ENCODE data around the gene CEP72.
"Not testable (repeated sequence)": the region's sequence is repeated elsewhere in the genome, so short reads cannot be mapped to it uniquely, and the experiment has no call there.

The CEP72 gene

DNA sequence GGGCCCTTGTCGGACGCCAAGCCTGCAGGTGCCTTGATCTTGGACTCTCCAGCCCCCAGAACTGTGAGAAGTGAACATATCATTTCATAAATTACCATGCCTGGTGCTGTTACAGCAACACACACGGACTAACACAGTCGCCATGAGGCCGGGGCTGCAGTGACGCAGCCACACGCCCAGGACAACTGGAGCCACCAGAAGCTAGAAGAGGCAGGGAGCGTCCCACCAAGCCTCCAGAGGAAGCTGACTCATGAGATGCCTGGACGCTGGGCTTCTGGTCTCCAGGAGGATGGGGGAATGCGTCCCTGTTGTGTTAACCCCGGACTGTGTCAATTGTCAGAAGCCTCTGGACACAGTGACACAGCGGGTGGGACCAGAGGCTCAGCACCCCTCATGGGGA lies 74.8 kb downstream of the CEP72 start:
- not testable (repeated sequence) for DNase-seq

DNA sequence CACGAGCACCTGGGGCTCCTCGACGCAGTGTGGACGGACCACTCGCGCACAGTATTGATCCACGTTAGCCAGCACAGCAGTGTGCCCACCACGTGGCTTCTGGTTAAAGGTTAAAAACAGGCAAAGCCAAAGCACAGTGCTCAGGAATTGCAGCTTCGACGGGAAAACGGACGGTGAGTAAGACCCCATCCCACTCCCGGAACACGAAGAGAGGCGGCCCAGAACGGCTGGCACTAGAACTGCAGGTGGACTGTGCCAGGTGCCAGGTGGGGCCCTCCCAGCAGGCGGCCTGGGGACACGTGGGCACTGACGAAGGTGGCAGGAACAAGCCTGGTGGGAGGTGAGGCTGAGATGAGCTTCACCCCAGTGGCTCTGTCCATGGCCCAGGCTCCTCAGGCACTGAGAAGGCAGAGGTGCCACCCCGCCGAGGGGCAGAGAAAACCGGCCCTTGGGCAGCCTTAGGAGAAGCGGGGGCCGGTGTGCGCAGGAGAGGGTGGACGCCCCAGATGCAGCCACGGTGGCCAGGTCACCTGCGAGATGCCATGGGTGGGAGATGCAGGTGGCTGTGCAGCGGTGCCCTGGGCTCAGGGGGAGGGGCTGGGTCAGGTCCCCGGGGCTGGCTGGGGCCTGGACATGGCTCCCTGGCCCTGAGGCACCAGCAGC lies 76.3 kb downstream of the CEP72 start:
- DNase-seq: not testable (repeated sequence)

DNA sequence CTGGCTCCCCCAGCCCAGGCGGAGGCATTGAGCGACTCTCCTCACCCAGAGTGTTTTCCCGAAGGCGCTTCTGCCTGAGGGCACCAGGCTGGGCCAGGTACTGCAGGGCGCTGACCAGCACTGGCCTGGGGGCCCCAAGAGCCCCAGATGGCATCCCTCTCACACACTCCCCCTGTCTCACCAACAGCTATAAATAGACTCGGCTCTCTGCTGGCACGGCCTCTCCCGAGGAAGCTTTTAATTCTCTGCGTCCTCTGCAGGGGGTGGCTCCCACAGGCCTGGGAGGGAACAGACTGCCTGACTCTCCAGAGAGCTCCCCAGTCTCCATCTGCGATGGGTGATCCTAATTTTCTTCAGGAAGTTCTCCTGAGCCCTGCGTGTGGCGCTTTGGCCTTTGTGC lies 78.2 kb downstream of the CEP72 start:
- DNase-seq: not testable (repeated sequence)

DNA sequence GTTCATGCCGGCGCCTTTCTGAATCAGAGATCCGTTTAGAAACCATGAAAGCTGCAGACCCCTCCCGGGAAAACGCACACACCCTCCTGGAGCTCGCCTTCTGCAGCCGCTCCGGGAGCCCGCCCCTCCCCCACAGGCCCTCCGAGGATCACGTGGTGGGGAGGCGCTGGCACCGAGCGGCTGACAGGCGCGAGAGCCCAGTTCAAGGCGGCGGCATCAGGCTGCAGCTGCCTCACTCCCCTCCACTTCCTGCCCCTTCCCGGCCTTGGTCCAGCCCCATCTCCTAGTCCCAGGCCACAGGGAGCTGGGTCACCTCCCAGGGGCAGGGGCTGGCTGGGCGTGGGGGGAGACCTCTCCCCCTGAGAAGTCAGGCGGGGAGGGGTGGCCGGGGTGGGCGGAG lies 78.9 kb downstream of the CEP72 start:
- DNase-seq: not testable (repeated sequence)

DNA sequence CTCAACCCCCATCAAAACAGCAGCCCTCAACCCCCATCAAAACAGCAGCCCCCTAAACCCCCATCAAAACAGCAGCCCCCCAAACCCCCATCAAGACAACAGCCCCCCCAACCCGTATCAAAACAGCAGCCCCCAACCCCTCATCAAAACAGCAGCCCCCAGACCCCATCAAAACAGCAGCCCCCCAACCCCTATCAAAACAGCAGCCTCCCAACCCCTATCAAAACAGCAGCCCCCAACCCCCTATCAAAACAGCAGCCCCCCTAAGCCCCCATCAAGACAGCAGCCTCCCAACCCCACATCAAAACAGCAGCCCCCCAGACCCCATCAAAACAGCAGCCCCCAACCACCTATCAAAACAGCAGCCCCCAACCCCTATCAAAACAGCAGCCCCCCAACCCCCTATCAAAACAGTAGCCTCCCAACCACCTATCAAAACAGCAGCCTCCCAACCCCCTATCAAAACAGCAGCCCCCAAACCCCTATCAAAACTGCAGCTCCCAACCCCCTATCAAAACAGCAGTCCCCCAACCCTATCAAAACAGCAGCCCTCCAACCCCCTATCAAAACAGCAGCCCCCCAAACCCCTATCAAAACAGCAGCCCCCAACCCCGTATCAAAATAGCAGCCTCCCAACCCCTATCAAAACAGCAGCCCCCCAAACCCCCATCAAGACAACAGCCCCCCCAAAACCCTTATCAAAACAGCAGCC lies 79.8 kb downstream of the CEP72 start:
- no peak for DNase-seq

DNA sequence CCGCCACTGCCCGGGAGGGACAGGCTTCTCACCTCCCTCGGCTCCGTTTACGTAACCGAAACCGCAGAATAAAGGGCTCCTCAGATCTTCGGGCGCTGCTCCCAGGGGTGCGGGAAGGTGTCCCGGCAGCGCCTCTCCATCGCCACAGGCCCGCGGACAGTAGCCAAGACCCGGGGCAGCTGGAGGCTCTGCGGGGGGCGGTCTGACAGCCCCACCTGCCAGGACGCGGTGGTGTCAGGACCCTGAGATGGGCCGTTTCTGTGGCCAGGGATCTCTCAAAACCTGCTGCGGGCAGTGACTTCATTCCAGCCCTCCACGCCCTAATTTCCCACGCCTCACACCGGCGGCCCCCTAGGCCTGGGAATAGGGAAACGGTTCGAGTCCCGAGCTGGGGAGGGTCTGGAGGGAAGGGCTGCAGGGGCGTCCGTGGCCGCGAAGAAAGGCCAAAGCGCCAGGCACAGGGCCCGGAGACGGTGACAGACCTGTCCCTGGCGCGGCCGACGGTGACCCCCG lies 80.4 kb downstream of the CEP72 start:
- DNase-seq: not testable (repeated sequence)

DNA sequence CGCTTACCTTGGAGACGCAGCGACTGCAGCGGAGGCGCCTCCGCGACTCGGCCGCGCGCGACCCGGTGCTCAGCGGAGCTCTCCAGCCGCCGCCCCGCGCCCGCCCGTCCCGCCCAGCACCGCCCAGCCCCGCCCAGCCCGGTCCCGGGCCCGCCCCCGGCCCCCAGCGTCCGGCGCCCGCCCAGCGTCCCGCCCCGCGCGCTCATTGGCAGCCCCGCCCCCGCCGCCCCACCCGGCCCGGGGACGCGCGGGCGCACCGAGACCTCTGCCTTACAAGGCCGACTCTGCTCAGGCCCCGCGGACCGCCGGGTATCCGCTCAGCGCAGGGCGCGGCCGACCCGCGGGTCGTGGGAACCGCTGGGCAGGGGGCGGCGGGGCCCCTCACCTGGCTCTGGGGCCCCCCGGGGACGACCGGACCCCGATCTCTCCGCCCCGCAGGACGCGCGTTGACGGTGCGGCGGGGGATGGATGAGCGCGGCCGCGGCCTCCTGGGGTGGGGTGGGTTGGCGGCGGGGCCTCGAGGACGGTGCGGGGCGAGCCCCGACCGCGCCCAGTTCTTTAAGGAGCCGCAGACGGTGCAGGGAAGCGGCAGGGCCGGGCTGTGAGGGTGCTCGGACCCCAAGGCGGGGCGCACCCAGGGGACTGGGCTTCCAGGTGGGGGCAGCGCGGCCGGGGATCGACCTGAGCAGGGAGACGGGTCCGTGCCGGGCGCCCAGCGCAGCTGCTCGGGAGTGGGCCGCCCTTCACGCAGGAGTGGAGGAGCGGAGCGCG lies 81.3 kb downstream of the CEP72 start, which contains the start of gene TPPP:
Gene TPPP, minus strand, starts transcription at position 82 of the 771 bp plus-strand sequence. CDS start 15,292 bp downstream, outside the sequence.
- DNase-seq: peak; percentile 50

DNA sequence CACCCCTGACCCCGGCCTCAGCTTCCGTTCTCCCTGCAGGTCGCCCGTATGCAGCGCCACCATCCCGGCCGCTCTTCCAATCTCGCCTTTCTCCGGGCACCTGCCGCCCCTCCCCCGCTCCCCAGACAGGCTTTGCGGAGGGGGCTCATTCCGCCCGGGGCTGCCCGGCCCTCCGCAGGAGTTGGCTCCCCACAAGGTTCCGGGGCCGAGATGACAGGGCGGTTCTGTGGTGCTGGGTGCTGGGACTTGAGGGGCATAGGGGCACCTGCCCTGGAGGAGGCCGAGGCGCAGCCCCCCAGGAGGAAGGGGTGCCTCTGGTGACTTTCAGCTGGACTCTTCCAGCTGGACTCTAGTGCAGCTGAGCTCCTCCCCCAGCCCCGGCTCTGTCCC lies 81.9 kb downstream of the CEP72 start:
- DNase-seq: not testable (repeated sequence)

DNA sequence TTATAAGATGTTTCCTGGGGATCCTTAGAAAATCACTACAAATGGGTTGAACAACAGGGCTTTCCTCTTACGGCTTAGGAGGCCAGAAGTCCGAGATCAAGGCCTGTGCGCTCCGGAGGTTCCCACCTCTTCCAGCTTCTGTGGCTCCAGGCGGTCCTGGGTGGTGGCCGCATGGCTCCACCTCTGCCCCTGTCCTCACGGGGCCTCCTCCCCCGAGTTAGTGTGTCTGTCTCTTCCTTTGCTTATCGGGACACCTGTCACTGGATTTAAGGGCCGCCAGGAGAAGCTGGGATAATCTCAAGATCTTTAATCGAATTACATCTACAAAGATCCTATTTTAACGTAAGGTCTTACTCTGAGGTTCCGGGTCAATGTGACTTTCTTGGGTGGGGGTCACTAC lies 83.3 kb downstream of the CEP72 start:
- DNase-seq: not testable (repeated sequence)

DNA sequence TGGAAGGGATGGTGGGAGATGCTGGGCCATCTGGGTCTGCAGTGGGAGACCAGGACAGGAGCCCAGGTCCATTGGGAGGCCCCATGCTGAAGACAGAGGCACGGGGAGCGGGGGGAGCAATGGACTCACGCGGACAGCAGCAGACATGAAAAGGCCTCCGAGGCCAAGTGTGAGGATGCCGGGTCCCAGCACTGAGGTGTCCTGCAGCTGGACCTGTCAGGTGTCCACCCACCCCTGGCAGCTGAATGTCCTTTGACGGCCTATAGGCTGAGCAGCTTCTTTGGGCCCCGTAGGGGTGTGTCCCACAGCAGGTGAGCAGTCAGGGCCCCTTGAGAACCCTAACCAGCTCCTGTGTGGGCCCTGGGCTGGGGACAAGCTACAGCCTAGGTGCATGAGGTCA lies 84.1 kb downstream of the CEP72 start:
- not testable (repeated sequence) for DNase-seq

DNA sequence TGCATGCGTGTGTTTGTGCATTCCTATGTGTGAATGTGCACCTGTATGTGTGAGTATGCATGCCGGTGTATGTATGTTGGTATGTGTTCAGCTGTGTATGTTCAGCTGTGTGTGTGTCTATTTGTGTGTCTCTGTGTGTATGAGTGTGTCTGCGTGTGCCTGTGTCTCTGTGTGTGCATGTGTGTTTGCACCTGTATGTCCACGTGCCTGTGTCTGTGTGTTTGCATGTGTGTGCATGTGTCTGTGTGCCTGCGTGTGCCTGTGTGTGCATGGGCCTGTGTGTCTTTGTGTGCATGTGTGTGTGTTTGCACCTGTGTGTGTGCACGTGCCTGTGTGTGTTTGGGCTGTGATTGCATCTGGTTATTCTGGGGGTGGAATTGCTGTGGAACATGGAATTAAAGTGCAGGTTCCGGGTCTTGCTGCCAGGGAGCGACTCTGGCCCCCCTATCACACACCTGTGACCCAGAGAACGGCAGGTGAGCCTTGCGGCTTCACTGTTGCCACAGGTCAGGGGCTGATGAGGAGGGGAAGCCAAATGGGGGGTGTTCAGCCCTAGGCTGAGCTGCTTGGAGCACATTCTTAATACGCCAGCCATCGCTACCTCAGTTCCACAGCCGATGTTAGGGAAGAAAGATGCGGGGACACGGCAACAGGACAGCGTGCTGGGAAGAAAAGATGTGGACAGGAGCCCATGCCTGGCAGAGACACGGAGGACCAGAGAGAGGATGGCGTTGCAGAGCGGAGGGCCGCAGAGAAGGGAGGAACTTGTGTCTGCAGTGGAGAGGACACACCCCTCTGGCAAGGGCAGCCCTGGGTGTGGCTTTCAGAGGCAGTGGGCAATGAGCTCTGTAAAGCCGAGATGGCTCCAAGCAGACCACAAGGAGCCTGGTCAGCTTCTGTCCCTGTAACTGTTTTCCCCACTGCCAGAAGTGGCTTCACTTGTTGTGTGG lies 84.9 kb downstream of the CEP72 start:
- not testable (repeated sequence) for DNase-seq
